ACC112 (cell line): ENCODE results near the gene FBXL12.

Source experiments
- H2AFZ ChIP-seq: fragments of 200-600 bp; sonication (generic); one replicate; pipeline ENCODE4 v1.6.0; 2017; ENCODE audit warnings: antibody characterized with exemption, low read length; ENCODE audit not compliant: unreplicated experiment
- H3K27ac ChIP-seq: fragments of 200-600 bp; sonication (generic); 2 replicates; pipeline ENCODE4 v1.5.1; 2014; ENCODE audit warnings: low read depth, mild to moderate bottlenecking, antibody characterized with exemption, low read length, moderate library complexity
- H3K27me3 ChIP-seq: fragments of 200-600 bp; sonication (generic); 2 replicates; pipeline ENCODE4 v1.6.1; 2014; ENCODE audit warnings: mild to moderate bottlenecking, antibody characterized with exemption, low read length, moderate library complexity, mixed read lengths; ENCODE audit not compliant: insufficient read depth
- H3K36me3 ChIP-seq: fragments of 200-600 bp; sonication (generic); 2 replicates; pipeline ENCODE4 v1.6.1; 2016; ENCODE audit warnings: mild to moderate bottlenecking, antibody characterized with exemption, low read length, moderate library complexity, mixed read lengths; ENCODE audit not compliant: insufficient read depth
- H3K4me1 ChIP-seq: fragments of 200-600 bp; sonication (generic); one replicate; pipeline ENCODE4 v1.6.1; 2016; ENCODE audit warnings: low read length, mixed read lengths; ENCODE audit not compliant: insufficient read depth, unreplicated experiment, control insufficient read depth
- H3K4me3 ChIP-seq: fragments of 200-600 bp; sonication (generic); 2 replicates; pipeline ENCODE4 v1.5.1; 2014; ENCODE audit warnings: mild to moderate bottlenecking, low read depth, low read length
- H3K79me2 ChIP-seq: fragments of 200-600 bp; sonication (generic); one replicate; pipeline ENCODE4 v1.6.0; 2016; ENCODE audit warnings: low read length; ENCODE audit not compliant: control insufficient read depth, unreplicated experiment, insufficient read depth

Gene FBXL12

GRCh38 chr19:9818734-9819595 is at the start of gene FBXL12:
Gene FBXL12 (minus strand): TSS chr19:9819079. CDS start chr19:9818813, 266 bp downstream.
- H3K27ac ChIP-seq = peak within 1 kb of the TSS; percentile 88
- H3K79me2 ChIP-seq = peaks cover 27% of the 10 kb centered on the region
- H2AFZ ChIP-seq = peak within 1 kb of the TSS; percentile 77
- H3K4me3 ChIP-seq = peak within 1 kb of the TSS; percentile 94
- H3K4me1 ChIP-seq = peaks cover 14% of the 10 kb centered on the region
- peaks cover 5% of the 10 kb centered on the region; the same call in 1 of the 2 replicates for H3K36me3 ChIP-seq
- no peaks in the 10 kb centered on the region for H3K27me3 ChIP-seq

- no peak overlapping the region for H3K27ac ChIP-seq
- H3K4me1 ChIP-seq = no peaks in the 10 kb centered on the region
- H3K79me2 ChIP-seq = no peaks in the 10 kb centered on the region
- H3K4me3 ChIP-seq = no peak overlapping the region
- H3K27me3 ChIP-seq = peaks cover 7% of the 10 kb centered on the region; the same call in 1 of the 2 replicates
- H3K36me3 ChIP-seq = no peaks in the 10 kb centered on the region
- no peak overlapping the region for H2AFZ ChIP-seq
Observed at GRCh38 chr19:9865732-9866501, 47.0 kb upstream of the FBXL12 start.

GRCh38 chr19:9863759-9864158 is 44.9 kb upstream of the FBXL12 start:
- no peak overlapping the region for H3K27ac ChIP-seq
- H3K4me1 ChIP-seq = no peaks in the 10 kb centered on the region
- H2AFZ ChIP-seq = no peak overlapping the region
- no peaks in the 10 kb centered on the region for H3K79me2 ChIP-seq
- no peak overlapping the region for H3K4me3 ChIP-seq
- peaks cover 7% of the 10 kb centered on the region; the same call in 1 of the 2 replicates for H3K27me3 ChIP-seq
- H3K36me3 ChIP-seq = no peaks in the 10 kb centered on the region

GRCh38 chr19:9862938-9863337 is 44.1 kb upstream of the FBXL12 start:
- no peaks in the 10 kb centered on the region for H3K4me1 ChIP-seq
- no peaks in the 10 kb centered on the region for H3K79me2 ChIP-seq

GRCh38 chr19:9861503-9861902 is 42.6 kb upstream of the FBXL12 start:
- Histone ChIP-seq H3K4me3 (no peak overlapping the region), H3K79me2 (no peaks in the 10 kb centered on the region), H3K4me1 (no peaks in the 10 kb centered on the region), H2AFZ (no peak overlapping the region), H3K27me3 (peaks cover 3% of the 10 kb centered on the region; the same call in 1 of the 2 replicates), H3K36me3 (no peaks in the 10 kb centered on the region), H3K27ac (no peak overlapping the region)

More at GRCh38 chr19:9862938-9863337, 44.1 kb upstream of the FBXL12 start:
- no peak overlapping the region for H2AFZ ChIP-seq
- H3K36me3 ChIP-seq = no peaks in the 10 kb centered on the region
- peaks cover 7% of the 10 kb centered on the region; the same call in 1 of the 2 replicates for H3K27me3 ChIP-seq
- no peak overlapping the region for H3K4me3 ChIP-seq
- H3K27ac ChIP-seq = no peak overlapping the region

- Histone ChIP-seq H2AFZ (no peak overlapping the region), H3K79me2 (no peaks in the 10 kb centered on the region), H3K36me3 (no peaks in the 10 kb centered on the region), H3K27ac (no peak overlapping the region), H3K27me3 (no peaks in the 10 kb centered on the region), H3K4me3 (no peak overlapping the region), H3K4me1 (no peaks in the 10 kb centered on the region)
Observed at GRCh38 chr19:9860407-9860806, 41.5 kb upstream of the FBXL12 start.

GRCh38 chr19:9858766-9859165 is 39.9 kb upstream of the FBXL12 start:
- Histone ChIP-seq H2AFZ (no peak overlapping the region), H3K27me3 (no peaks in the 10 kb centered on the region), H3K27ac (no peak overlapping the region), H3K4me3 (no peak overlapping the region), H3K4me1 (no peaks in the 10 kb centered on the region), H3K36me3 (no peaks in the 10 kb centered on the region), H3K79me2 (no peaks in the 10 kb centered on the region)

GRCh38 chr19:9857920-9858746 is 39.3 kb upstream of the FBXL12 start:
- no peak overlapping the region for H3K27ac ChIP-seq
- no peaks in the 10 kb centered on the region for H3K36me3 ChIP-seq
- no peaks in the 10 kb centered on the region for H3K27me3 ChIP-seq
- no peak overlapping the region for H2AFZ ChIP-seq
- H3K4me1 ChIP-seq = no peaks in the 10 kb centered on the region
- H3K4me3 ChIP-seq = no peak overlapping the region
- no peaks in the 10 kb centered on the region for H3K79me2 ChIP-seq

GRCh38 chr19:9857076-9857721 is 38.3 kb upstream of the FBXL12 start:
- Histone ChIP-seq H3K27me3 (no peaks in the 10 kb centered on the region), H3K4me1 (no peaks in the 10 kb centered on the region), H3K79me2 (no peaks in the 10 kb centered on the region), H2AFZ (no peak overlapping the region), H3K36me3 (no peaks in the 10 kb centered on the region), H3K4me3 (no peak overlapping the region), H3K27ac (no peak overlapping the region)

- H3K4me1 ChIP-seq = no peaks in the 10 kb centered on the region
Observed at GRCh38 chr19:9856609-9857008, 37.7 kb upstream of the FBXL12 start.

More at GRCh38 chr19:9856609-9857008, 37.7 kb upstream of the FBXL12 start:
- no peaks in the 10 kb centered on the region for H3K79me2 ChIP-seq
- H3K27ac ChIP-seq = no peak overlapping the region
- no peak overlapping the region for H3K4me3 ChIP-seq
- H3K36me3 ChIP-seq = no peaks in the 10 kb centered on the region
- H2AFZ ChIP-seq = no peak overlapping the region
- no peaks in the 10 kb centered on the region for H3K27me3 ChIP-seq
